ENCODE measurements around the gene MATK.

MATK gene, protein sequence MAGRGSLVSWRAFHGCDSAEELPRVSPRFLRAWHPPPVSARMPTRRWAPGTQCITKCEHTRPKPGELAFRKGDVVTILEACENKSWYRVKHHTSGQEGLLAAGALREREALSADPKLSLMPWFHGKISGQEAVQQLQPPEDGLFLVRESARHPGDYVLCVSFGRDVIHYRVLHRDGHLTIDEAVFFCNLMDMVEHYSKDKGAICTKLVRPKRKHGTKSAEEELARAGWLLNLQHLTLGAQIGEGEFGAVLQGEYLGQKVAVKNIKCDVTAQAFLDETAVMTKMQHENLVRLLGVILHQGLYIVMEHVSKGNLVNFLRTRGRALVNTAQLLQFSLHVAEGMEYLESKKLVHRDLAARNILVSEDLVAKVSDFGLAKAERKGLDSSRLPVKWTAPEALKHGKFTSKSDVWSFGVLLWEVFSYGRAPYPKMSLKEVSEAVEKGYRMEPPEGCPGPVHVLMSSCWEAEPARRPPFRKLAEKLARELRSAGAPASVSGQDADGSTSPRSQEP

DNA sequence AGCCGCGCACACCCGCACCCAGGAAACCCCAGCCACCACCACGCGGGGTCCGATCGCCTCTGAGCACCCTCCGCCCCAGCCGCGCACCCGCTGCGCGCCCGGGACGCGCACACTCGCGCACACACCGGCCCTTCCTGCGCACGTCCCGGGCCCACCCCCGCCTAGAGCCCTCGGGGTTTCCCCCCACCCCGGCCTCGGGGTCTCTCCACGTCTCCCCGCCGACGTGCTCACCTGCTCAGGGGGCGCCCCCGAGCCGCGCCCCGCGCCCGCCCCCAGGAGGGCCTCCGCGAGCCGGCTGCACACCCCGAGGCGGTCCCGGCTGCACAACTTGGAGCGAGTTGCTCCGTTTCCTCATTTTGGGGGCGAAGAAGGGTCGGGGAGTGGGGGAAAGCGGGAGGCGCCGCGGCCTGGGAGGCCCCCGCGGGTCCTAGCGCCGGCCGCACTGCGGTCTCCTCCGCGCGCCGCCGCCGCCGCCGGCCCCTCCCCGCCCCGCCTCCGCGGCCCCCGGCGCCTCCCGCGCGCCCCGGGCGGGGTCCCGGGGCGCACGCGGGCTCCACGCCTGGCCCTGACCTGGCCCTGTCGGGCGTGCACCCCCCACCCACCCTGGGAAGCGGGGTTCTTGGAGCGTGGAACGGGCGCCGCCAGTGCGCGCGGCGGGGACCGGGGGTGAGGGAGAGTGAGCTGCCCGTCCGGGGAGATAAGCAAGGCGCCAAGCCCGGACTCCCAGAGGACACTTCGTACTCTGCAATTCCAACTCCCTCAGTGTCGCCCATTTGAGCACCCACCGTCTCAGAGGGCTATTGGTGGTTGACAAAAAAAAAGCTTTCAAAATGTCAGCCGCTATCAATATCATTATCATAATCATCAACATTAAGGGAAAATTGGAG, at the start of gene MATK:
Gene MATK, minus strand, starts transcription at position 444 of the 887 bp plus-strand sequence. CDS start 1,246 bp downstream, outside the sequence.
- in situ Hi-C loops (cut with MboI; ENCODE audit: low sequenced_read_pairs), result no loop called here

DNA sequence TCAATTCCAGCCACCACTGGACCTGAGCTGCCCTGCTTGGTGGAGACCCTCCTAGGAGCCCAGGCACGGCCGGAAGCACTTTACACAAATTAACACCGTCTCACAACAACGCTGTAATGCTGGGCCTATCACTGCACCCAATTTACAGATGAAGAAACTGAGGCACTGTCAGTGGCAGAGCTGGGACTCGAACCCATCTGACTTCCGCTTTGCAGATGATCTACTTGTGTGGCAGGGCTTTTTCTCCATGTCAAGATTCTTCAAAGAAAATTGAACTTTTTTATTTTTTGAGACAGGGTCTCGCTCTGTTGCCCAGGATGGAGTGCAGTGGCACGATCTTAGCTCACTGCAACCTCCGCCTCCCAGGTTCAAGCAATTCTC, 48.9 kb upstream of the MATK start:
- in situ Hi-C loops (cut with MboI; ENCODE audit: low sequenced_read_pairs), result no loop called here

GRCh38 chr19:3834349-3835054, 48.3 kb upstream of the MATK start:
- in situ Hi-C loops (cut with MboI; ENCODE audit: low sequenced_read_pairs), result no loop called here

DNA sequence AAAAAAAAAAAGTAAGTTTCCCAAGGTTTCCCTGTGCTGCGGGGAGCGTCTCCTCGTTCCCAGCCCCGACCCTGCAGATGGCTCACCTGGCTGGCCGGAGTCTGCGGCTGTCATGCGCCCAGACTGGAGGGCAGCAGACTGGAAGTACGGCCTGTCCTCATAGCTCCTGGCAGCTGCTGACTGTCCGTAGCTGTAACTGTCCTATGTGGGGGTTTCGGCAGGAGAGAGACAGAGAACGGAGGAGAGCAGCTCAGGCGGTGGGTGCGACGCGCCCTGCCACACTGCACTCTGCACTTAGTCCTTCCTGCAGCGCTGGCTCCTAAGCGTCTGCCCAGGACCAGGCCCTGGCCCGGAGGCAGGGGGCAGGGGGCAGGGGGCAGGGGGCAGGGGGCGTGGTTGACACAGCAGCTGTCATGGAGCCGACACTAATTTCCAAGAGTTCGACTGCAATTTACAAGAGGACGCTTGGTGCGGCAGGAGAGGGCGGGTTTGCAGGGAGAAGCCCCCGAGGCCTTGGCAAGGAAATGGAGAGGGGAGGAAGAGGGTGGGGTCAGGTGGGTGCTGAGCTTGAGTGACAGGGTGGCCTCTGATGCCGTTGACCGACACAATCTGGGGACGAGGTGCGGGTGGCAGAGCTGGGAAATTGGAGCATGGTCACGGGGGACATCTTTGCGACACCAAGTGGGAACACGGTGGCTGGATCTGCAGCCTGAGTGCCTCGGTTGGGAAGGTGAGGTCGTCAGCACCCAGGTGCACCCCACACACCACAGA, 47.6 kb upstream of the MATK start:
- in situ Hi-C loops (cut with MboI; ENCODE audit: low sequenced_read_pairs), result no loop called here

- in situ Hi-C loops (cut with MboI; ENCODE audit: low sequenced_read_pairs), result no loop called here
These were observed 45.8 kb upstream of the MATK start for GRCh38 chr19:3832001-3832400.

DNA sequence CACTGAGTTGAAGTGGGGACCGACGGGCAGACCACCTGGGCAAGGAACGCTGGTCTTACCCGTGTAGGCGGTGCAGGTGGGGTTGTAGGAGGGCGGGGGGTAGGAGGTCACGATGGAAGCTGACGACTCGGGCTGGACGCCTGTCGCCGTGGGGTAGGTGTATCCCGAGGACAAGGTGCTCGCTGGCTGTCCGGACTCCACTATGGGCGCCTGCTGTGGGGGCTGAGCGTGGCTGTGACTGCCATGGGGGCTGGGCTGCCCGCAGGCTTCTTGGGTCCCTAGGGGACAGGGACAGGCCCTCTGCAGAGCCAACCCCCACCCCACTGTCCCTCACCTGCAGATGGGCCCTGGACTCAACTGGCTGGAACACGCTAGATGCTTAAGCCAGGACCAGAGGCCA, 45.4 kb upstream of the MATK start:
- in situ Hi-C loops (cut with MboI; ENCODE audit: low sequenced_read_pairs), result no loop called here

DNA sequence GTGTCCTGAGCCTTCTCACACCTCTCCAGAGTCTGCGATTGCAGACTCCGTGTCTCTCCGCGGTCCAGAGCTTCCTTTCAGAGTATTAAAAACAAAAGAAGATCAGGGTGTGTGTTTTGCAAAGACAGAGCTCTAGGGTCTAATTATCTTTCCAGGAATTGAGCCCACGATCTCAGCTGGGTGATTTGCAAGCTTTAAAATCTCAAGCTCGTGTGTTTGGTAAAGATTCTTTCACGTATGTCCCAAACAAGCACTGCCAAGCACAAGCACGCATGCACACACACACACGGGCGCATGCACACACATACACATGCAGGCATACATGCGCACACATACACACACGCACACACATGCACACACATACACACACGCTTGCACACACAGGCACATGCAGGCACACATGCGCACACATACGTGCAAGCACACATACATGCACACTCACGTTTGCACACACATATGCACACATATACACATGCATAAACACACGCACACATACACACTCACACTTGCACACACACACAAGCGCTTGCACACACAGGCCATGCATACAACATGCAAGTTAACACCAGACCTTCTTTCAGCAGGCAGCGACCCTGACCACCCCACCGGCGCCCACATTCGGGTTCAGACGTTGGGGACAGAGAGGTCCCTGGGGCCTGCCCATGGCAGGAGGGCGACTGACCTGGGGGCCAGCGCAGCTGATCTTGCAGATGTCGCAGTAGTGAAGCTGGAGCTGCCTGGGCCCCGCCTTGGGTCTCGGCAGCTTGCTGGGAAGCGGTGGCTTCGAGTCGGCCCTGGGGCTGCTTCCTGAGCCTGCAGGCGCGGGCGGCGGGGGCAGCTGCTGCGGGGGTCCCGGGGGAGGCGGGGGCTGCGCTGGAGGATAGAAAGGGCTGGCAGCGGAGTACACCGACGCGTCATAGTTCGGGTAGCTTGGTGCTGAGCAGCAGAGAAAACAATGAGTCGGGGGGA, 44.7 kb upstream of the MATK start:
- in situ Hi-C loops (cut with MboI; ENCODE audit: low sequenced_read_pairs), result no loop called here

GRCh38 chr19:3827306-3827705, 41.1 kb upstream of the MATK start:
- in situ Hi-C loops (cut with MboI; ENCODE audit: low sequenced_read_pairs), result no loop called here

- in situ Hi-C loops (cut with MboI; ENCODE audit: low sequenced_read_pairs), result no loop called here
These were observed 40.0 kb upstream of the MATK start for GRCh38 chr19:3826163-3826562.

DNA sequence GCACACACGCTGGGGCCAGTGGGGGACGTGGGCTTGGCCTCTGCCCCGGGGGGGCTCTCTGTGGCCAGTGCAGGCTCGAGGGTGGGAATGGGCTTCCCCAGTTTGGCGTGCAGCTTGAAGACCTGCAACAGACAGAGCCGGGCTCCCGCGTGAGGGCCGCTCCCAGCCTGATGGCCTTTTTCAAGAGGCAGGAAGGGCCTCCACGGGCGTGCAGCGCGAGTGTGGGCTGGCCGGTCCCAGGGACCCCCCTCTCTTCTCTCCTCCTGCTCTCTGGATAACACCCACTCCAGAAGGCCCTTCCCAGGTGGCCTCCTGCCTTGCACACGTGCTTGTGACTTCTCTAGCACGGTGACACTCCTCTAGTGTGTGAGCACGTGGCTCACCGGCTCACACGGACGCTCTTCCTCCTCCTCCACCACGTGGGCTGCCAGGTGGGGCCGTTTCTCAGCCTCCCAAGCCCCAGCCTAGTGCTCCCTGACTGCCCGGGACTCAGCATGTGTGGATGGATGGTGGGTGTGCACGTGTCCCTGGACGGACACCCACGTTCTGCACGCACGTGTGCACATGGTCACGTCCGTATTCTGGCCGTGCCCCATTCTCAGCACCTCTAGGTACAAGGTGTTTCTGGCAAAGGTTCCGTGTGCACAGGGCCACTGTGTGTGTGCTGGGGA, 39.2 kb upstream of the MATK start:
- in situ Hi-C loops (cut with MboI; ENCODE audit: low sequenced_read_pairs), result no loop called here

DNA sequence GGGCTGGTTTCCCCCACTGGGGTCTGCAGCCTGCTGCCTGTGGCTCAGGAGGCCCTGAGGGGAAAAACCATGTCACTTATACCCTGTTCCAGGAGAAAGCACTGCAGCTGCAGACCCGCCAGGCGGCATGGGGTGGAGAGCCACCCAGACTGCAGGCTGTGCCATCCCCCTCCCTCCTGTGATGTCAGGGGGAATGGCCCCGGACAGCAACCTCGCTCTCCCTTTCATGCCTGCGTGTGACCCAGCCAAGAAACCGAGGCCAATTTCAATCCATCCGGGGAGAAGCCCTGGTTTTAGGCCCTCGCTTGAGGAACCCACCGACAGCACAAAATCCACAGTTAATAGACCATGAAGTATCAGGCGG, 37.2 kb upstream of the MATK start:
- in situ Hi-C loops (cut with MboI; ENCODE audit: low sequenced_read_pairs), result no loop called here

DNA sequence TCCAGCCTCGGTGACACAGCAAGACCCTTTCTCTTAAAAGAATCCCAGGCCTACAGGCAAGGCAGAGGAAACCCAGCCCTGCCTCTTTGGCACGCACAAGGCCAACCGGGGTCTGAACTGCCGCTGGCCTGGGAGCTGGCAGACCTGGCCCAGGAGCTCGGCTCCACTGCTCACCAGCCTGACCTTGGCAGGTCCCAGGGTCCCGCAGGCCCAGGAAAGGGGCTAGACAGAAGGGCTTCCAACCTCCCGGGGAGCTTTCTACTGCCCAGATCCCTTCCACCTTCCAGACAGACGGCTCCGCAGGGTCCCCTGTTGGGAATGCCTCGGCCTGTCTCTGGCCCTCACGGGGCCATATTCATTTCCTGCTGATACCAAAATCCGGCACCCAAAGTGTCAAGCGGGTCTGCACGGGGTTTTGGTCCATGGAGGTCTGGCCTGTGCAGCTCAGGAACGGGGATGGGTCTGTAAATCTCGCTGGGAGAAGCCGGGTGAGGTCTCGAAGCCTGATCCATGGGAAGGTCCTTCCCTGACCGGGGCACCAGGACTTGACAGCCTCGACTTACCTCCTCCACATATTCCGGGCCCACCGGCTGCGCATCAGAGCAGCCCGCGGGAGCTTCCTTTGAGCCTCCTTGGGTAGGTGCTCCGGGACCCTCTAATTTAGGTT, 36.6 kb upstream of the MATK start:
- in situ Hi-C loops (cut with MboI; ENCODE audit: low sequenced_read_pairs), result no loop called here

- in situ Hi-C loops (cut with MboI; ENCODE audit: low sequenced_read_pairs), result no loop called here
These were observed 35.7 kb upstream of the MATK start for GRCh38 chr19:3821857-3822364.

GRCh38 chr19:3821156-3821555, 35.0 kb upstream of the MATK start:
- in situ Hi-C loops (cut with MboI; ENCODE audit: low sequenced_read_pairs), result no loop called here

- in situ Hi-C loops (cut with MboI; ENCODE audit: low sequenced_read_pairs), result no loop called here
These were observed 33.8 kb upstream of the MATK start for GRCh38 chr19:3819989-3820388.

DNA sequence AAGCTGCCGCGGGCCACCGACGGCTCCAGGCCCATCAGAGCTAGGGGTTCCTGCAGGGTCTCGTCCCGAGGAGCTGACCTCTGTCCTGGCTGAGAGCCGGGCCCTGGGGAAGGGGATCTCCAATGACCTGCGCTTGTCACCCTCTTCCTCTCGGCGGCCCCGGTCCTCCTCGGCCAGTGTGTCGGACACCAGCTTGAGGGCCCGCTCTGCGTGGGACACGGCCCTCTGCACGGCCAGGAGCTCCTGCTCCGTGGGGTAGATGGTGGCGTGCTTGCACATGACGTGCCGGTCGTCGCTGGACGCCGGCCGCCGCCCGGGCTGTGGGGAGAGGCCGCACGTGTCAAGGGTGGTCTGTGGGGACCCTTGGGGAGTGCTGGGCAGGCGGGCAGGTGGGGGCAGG, 32.7 kb upstream of the MATK start:
- in situ Hi-C loops (cut with MboI; ENCODE audit: low sequenced_read_pairs), result no loop called here

DNA sequence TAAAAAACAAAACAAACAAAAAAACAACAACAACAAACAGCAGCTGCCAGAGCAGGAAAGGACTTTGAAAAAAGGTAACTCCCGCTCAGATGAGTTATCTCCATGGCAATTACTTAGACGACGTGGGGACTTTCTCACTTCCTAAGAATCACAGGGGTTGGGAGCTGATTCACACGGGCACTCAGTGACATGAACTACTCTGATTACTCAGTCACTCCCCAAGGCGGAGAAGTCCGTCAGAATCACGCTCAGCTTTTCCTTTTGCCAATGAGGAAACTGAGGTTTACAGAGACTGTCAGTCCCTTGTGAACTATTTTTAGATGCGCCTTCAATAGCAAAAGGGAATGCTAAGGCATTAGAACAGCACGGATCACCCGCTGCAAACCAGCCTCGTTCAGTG, 32.3 kb upstream of the MATK start:
- in situ Hi-C loops (cut with MboI; ENCODE audit: low sequenced_read_pairs), result no loop called here

DNA sequence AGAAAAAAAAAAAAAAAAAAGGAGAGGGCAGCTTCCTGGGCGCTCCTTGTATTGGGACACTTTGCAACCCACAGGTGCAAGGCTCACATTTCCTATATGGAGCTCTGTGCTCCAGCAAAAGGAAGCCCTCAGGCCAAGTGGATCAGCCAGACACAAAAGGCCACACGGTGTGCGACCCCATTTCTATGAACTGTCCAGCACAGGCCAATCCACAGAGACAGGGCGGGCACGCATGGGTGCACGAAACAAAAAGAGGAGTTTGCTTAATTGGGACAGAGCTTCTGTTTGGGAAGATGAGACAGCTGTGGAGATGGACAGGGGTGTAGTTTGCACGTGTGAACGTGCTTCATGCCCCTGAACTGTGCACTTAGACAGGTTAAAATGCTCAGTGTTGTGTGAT, 31.6 kb upstream of the MATK start:
- in situ Hi-C loops (cut with MboI; ENCODE audit: low sequenced_read_pairs), result no loop called here
